ENCODE measurements around the gene OR2AJ1.

DNA sequence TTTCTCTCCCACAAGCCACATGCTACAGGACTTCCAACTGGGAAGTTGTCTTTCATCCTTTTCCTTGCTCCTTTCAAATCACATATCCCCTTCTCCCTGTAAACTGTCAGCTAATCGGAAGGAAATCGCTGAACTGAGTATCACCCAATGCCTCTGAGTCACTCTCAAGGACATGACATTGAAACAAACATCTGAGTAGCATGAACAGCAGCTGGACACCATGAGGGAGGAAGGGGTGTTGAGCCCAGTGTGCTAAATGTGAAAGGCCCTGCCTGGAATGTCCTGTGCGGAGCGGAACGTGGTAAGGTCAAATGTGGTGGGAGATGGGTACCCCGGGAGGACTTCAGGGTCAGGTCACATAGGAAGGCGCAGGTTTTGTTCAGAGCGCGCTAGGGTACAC lies at the start of gene OR2AJ1:
- TF ChIP-seq, protein P1, sequence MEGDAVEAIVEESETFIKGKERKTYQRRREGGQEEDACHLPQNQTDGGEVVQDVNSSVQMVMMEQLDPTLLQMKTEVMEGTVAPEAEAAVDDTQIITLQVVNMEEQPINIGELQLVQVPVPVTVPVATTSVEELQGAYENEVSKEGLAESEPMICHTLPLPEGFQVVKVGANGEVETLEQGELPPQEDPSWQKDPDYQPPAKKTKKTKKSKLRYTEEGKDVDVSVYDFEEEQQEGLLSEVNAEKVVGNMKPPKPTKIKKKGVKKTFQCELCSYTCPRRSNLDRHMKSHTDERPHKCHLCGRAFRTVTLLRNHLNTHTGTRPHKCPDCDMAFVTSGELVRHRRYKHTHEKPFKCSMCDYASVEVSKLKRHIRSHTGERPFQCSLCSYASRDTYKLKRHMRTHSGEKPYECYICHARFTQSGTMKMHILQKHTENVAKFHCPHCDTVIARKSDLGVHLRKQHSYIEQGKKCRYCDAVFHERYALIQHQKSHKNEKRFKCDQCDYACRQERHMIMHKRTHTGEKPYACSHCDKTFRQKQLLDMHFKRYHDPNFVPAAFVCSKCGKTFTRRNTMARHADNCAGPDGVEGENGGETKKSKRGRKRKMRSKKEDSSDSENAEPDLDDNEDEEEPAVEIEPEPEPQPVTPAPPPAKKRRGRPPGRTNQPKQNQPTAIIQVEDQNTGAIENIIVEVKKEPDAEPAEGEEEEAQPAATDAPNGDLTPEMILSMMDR (IDR thresholded peaks at IDR 0.05; ENCODE audit: borderline replicate concordance, extremely low read depth, low read length, poor library complexity, severe bottlenecking): no peak
- no peak for TF ChIP-seq EZH2 (IDR thresholded peaks at IDR 0.05; ENCODE audit: borderline replicate concordance, low read depth, low read length, severe bottlenecking)

Measured in DND-41 (cell line).